Tibial nerve (tissue), 4 donors: ENCODE results near the gene CTBP2. TPM values are rescaled to one million over a fixed set of nuclear protein-coding genes. Genes with fewer than 3 reads are reported as not detected.
"Not testable (repeated sequence)": the region's sequence is repeated elsewhere in the genome, so short reads cannot be mapped to it uniquely, and the experiment has no call there.

Experiments
- DNase-seq, 2 donors: peaks; one replicate each; pipeline ENCODE4 v3.0.0-alpha.2; 2019; ENCODE audit warnings: low spot score in 2 of 2
- H3K27ac ChIP-seq, 4 donors: fragments of 200-600 bp; sonication (generic) in 3 of 4; one replicate each; pipeline ENCODE4 v1.5.1; 2017 to 2019; ENCODE audit warnings: mild to moderate bottlenecking in 1 of 4
- H3K27me3 ChIP-seq, 2 donors: fragments of 200-600 bp; sonication (generic) in 1 of 2; one replicate each; pipeline versions ENCODE4 v1.5.1 to v1.6.0; 2017 to 2019
- H3K36me3 ChIP-seq, 3 donors: fragments of 200-600 bp; sonication (generic); one replicate each; pipeline ENCODE4 v1.5.1; 2018 to 2019
- H3K4me1 ChIP-seq, 4 donors: fragments of 200-600 bp; sonication (generic) in 3 of 4; one replicate each; pipeline ENCODE4 v1.5.1; 2017 to 2019
- H3K4me3 ChIP-seq, 4 donors: fragments of 200-600 bp; sonication (generic) in 3 of 4; one replicate each; pipeline ENCODE4 v1.5.1; 2017 to 2019; ENCODE audit warnings: mild to moderate bottlenecking in 1 of 4, moderate library complexity in 1 of 4
- H3K9me3 ChIP-seq, 4 donors: fragments of 200-600 bp; sonication (generic) in 3 of 4; one replicate each; pipeline ENCODE4 v1.5.1; 2017 to 2019
- EP300 ChIP-seq, 2 donors: sonication (generic); formaldehyde crosslinking; IDR thresholded peaks; one replicate each; pipeline ENCODE4 v1.6.1; 2017; ENCODE audit warnings: antibody characterized with exemption in 2 of 2, mild to moderate bottlenecking in 1 of 2
- POLR2A ChIP-seq, 2 donors: fragments of 450-650 bp; IDR thresholded peaks; one replicate each; pipeline ENCODE4 v1.6.1; 2017; ENCODE audit warnings: antibody characterized with exemption in 2 of 2, mild to moderate bottlenecking in 2 of 2, moderate library complexity in 2 of 2
- WGBS, 2 donors: methylation state at CpG; one replicate each; pipeline ENCODE4 v1.1.5; 2018; 5-methylcytosine and 5-hydroxymethylcytosine counted together
- total RNA-seq, 4 donors: library from RNA; depleted of rRNA; stranded (reverse); fragments of >200 nt; gene quantifications; one replicate each; pipeline ENCODE4 v1.1.0, GENCODE V29; 2016
- TF ChIP-seq, protein P1 (sequence below), 5 experiments: fragments of 200-600 bp in 3 of 5; fragments of 450-650 bp in 2 of 5; sonication (generic) in 3 of 5; IDR thresholded peaks; one replicate each; pipeline ENCODE4 v1.5.1; 2016 to 2019; ENCODE audit warnings: antibody characterized with exemption in 5 of 5, mild to moderate bottlenecking in 3 of 5, moderate library complexity in 2 of 5

CTBP2 gene
- total RNA-seq, 4 donors from 2014 or later: 40.4 to 97.9 (median 62.3) TPM

DNA sequence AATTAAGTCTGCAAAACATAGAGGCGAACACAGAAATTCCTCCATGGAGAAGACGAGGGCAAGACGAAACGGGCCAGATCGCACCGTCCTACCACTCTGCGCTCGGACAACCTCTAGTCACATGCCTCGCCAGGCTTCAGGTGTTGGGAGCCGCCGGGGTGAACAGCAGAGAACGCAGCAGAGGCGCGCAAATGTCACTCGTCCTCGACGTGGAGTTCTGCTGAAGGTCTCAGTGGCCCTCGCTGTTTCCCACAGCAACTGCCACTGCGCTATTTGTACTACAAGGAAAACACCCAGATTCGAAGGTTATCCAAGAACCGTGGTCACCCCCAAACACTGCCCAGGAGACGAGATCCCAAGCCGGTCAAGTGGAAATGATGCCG is 9.2 kb downstream of the CTBP2 start:
- H3K4me3 ChIP-seq: no peak overlapping the region
- peaks cover 3 to 98% (median 64%) of the 10 kb centered on the region in 4 donors for H3K4me1 ChIP-seq
- peaks cover 0 to 8% (median 0%) of the 10 kb centered on the region in 3 donors for H3K36me3 ChIP-seq
- peak overlapping the region in 2 of 4 donors; percentile 55 to 92 for H3K27ac ChIP-seq
- TF ChIP-seq POLR2A (IDR thresholded peaks at IDR 0.05): no peak
- no peak for TF ChIP-seq EP300 (IDR thresholded peaks at IDR 0.05)
- TF ChIP-seq, protein P1, sequence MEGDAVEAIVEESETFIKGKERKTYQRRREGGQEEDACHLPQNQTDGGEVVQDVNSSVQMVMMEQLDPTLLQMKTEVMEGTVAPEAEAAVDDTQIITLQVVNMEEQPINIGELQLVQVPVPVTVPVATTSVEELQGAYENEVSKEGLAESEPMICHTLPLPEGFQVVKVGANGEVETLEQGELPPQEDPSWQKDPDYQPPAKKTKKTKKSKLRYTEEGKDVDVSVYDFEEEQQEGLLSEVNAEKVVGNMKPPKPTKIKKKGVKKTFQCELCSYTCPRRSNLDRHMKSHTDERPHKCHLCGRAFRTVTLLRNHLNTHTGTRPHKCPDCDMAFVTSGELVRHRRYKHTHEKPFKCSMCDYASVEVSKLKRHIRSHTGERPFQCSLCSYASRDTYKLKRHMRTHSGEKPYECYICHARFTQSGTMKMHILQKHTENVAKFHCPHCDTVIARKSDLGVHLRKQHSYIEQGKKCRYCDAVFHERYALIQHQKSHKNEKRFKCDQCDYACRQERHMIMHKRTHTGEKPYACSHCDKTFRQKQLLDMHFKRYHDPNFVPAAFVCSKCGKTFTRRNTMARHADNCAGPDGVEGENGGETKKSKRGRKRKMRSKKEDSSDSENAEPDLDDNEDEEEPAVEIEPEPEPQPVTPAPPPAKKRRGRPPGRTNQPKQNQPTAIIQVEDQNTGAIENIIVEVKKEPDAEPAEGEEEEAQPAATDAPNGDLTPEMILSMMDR (IDR thresholded peaks at IDR 0.05): no peak
- H3K9me3 ChIP-seq: no peaks in the 10 kb centered on the region
- no peak for DNase-seq
- H3K27me3 ChIP-seq: no peaks in the 10 kb centered on the region
- 94% methylated on average over 24 of the region's 24 CpGs for WGBS, 2 donors

DNA sequence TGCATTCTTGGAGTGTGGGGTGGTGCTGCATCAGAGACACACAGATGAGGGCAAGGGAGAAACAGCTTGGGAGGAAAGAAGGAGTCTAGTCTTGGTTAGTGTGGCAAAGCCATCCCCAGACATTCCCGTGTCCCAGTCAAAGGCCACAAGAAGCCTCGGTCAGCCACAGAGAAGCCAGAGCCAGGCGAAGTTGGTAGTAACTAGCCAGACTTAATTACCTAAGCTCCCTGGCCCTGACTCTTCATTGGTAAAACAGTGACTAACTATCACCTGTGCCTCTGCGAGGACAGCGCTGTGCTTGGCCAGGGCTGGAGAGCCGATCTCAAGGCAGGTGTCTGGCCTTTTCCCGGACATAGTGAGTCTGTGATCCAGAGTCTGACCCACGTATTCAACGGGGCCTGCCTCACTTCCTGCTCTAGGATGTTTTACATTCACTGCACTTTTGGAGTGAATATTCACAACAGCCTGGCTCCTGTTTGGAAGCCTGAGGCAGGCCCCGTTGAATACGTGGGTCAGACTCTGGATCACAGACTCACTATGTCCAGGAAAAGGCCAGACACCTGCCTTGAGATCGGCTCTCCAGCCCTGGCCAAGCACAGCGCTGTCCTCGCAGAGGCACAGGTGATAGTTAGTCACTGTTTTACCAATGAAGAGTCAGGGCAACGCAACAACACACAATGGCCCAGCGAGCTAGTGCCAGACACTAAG is 9.8 kb downstream of the CTBP2 start:
- 87 to 94% methylated on average over 12 to 16 of the region's 16 CpGs for WGBS, 2 donors
- Histone ChIP-seq H3K4me1 (peaks cover 3 to 97% (median 62%) of the 10 kb centered on the region in 4 donors), H3K27ac (peak overlapping the region in 2 of 4 donors; percentile 63 to 70)
- not testable (repeated sequence) for DNase-seq, H3K36me3 ChIP-seq, H3K27me3 ChIP-seq, H3K9me3 ChIP-seq, H3K4me3 ChIP-seq

- no peak for TF ChIP-seq EP300 (IDR thresholded peaks at IDR 0.05)
- TF ChIP-seq, protein P1 (IDR thresholded peaks at IDR 0.05): no peak
- TF ChIP-seq POLR2A (IDR thresholded peaks at IDR 0.05): no peak
- H3K9me3 ChIP-seq: no peaks in the 10 kb centered on the region
- peaks cover 0 to 8% (median 0%) of the 10 kb centered on the region in 3 donors for H3K36me3 ChIP-seq
- no peaks in the 10 kb centered on the region for H3K27me3 ChIP-seq
- H3K27ac ChIP-seq: peak overlapping the region in 3 of 4 donors; percentile 63 to 83 (median 70)
- H3K4me1 ChIP-seq: peaks cover 3 to 97% (median 62%) of the 10 kb centered on the region in 4 donors
- no peak overlapping the region for H3K4me3 ChIP-seq
- no peak for DNase-seq
- 87 to 88% methylated on average over 7 of the region's 7 CpGs for WGBS, 2 donors
Measured at GRCh38 chr10:125149680-125150047, 10.7 kb downstream of the CTBP2 start.

GRCh38 chr10:125149036-125149679 is 11.2 kb downstream of the CTBP2 start:
- H3K27ac ChIP-seq: peak overlapping the region in 3 of 4 donors; percentile 51 to 83 (median 70)
- no peak for TF ChIP-seq EP300 (IDR thresholded peaks at IDR 0.05)
- TF ChIP-seq POLR2A (IDR thresholded peaks at IDR 0.05): no peak
- TF ChIP-seq, protein P1 (IDR thresholded peaks at IDR 0.05): no peak

DNA sequence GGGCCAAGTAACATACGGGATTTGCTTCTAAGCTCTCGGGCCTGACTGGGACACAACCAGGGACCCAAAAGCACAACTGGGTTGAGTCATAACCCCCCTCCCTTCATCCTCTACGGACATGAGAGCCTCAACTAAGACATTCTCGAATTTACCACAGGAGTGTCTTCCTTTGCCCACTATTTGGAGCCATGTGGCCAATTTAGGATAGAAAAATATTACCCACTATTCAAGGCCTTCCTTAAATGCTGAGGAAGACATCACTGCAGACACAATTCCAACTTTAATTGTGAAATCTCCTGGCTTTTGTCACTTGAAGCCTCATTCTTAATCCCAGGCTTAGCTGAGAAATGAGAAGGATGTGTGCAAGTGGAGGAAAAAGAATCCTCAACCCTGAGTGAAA is 11.8 kb downstream of the CTBP2 start:
- 50 to 53% methylated on average over 4 of the region's 4 CpGs for WGBS, 2 donors
- Histone ChIP-seq H3K4me3 (no peak overlapping the region), H3K36me3 (peaks cover 0 to 8% (median 0%) of the 10 kb centered on the region in 3 donors), H3K4me1 (peaks cover 3 to 97% (median 58%) of the 10 kb centered on the region in 4 donors), H3K27me3 (no peaks in the 10 kb centered on the region), H3K9me3 (no peaks in the 10 kb centered on the region), H3K27ac (peak overlapping the region in 3 of 4 donors; percentile 51 to 83 (median 70))
- TF ChIP-seq EP300 (IDR thresholded peaks at IDR 0.05) (no peak), POLR2A (IDR thresholded peaks at IDR 0.05) (no peak)
- TF ChIP-seq, protein P1 (IDR thresholded peaks at IDR 0.05): no peak
- no peak for DNase-seq

More at GRCh38 chr10:125149036-125149679, 11.2 kb downstream of the CTBP2 start:
- WGBS, 2 donors: 75 to 80% methylated on average over 12 of the region's 12 CpGs
- DNase-seq: peak; percentile 55 to 79
- Histone ChIP-seq H3K4me1 (peaks cover 3 to 97% (median 63%) of the 10 kb centered on the region in 4 donors), H3K9me3 (no peaks in the 10 kb centered on the region), H3K27me3 (no peaks in the 10 kb centered on the region), H3K36me3 (peaks cover 0 to 8% (median 0%) of the 10 kb centered on the region in 3 donors), H3K4me3 (no peak overlapping the region)
